H1 (cell line): Measurements from ENCODE around the gene OSBPL6. TPM values are rescaled to one million over a fixed set of nuclear protein-coding genes. Genes with fewer than 3 reads are reported as not detected.

Experiments used
- polyA plus RNA-seq, 7 experiments: library from polyadenylated mRNA; depleted of rRNA in 3 of 7; stranded (reverse) in 5 of 7; unstranded in 2 of 7; fragments of >200 nt in 5 of 7; fragments of 200-250 nt in 2 of 7; gene quantifications; 1 replicate in 5 of 7; 2 replicates in 1 of 7; 4 replicates in 1 of 7; pipeline versions ENCODE4 v1.2.1 to v1.2.3, GENCODE V29; 2011 to 2013; ENCODE audit warnings: missing spikeins in 2 of 7, mixed read lengths in 2 of 7
- total RNA-seq: library from RNA; stranded (reverse); fragmentation: NEBNext Ultra II Directional; extraction: Animal tissue kit (Norgen Biotek cat#: 25700); gene quantifications from 2 replicates; pipeline ENCODE4 v1.2.1, GENCODE V29; 2021

OSBPL6 gene
- total and polyA plus RNA-seq, 2 of the 8 experiments (the other 6 are each of a cell fraction or from before 2014, with no cell fraction given) = 1.7 to 5.6 TPM

Other genes starting within 250 kb of the OSBPL6 start
- gene PDE11A, start 121.7 kb upstream of the OSBPL6 start, total RNA-seq = 0.19 and 0.36 TPM in 2 replicates
- gene PDE11A, start 121.7 kb upstream of the OSBPL6 start, polyA plus RNA-seq (2011; rRNA removed) = 0.23 and 0.24 TPM in 2 replicates
- gene RBM45, start 82.1 kb upstream of the OSBPL6 start, total RNA-seq = 10.4 and 11.9 TPM in 2 replicates
- gene RBM45, start 82.1 kb upstream of the OSBPL6 start, polyA plus RNA-seq (2011; rRNA removed) = 3.2 and 4.7 TPM in 2 replicates